Astrocyte of the hippocampus (primary cell): ENCODE data around the gene PTGIR.

Experiments
- DNase-seq: peaks from one replicate; pipeline ENCODE4 v3.0.0; 2011; ENCODE audit warnings: low read depth, low spot score

PTGIR gene

DNA sequence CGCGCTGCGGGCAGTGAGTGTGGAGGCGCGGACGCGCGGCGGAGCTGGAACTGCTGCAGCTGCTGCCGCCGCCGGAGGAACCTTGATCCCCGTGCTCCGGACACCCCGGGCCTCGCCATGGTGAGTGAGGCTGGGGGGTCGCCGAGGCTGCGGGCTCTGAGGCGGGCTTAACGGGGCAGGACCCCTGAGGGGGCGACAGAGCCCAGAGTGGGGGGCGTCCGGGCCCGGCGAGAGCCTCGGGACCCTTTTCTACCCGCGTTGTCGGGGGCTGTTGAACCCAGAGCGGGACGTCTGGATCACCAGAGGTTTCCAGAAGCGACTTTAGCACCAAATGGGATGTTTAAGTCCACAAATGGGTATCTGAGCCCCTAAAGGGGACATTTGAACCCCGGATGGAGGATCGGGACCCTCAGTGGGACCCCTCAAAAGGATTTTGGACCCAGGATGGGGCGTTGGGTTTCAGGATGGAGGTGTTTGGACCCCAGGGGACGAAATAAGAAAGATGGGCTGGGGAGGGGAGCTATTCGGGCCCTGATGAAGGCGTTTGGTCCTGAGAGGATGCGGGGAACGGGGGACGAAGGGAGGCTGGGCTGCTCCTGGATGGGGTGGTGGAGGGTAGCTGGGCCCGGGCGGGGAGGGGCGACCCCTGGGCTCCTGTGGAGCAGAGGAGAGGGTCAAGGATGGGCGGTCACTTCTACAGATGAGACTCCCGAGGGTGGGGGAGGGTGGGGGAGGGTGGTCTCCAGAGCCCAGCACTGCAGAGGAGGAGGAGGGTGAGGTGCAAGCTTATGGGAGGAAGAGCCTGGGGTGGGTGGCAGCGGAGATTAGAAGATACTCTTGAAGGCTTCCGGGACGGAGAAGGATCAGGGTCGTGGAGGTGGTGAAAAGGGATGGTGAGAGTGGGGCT, 23.3 kb downstream of the PTGIR start, which contains the start of gene CALM3:
Gene CALM3, plus strand, starts transcription at position 13 of the 907 bp plus-strand sequence. Its CDS starts 105 bp downstream, at position 118.
- DNase-seq = no peak

DNA sequence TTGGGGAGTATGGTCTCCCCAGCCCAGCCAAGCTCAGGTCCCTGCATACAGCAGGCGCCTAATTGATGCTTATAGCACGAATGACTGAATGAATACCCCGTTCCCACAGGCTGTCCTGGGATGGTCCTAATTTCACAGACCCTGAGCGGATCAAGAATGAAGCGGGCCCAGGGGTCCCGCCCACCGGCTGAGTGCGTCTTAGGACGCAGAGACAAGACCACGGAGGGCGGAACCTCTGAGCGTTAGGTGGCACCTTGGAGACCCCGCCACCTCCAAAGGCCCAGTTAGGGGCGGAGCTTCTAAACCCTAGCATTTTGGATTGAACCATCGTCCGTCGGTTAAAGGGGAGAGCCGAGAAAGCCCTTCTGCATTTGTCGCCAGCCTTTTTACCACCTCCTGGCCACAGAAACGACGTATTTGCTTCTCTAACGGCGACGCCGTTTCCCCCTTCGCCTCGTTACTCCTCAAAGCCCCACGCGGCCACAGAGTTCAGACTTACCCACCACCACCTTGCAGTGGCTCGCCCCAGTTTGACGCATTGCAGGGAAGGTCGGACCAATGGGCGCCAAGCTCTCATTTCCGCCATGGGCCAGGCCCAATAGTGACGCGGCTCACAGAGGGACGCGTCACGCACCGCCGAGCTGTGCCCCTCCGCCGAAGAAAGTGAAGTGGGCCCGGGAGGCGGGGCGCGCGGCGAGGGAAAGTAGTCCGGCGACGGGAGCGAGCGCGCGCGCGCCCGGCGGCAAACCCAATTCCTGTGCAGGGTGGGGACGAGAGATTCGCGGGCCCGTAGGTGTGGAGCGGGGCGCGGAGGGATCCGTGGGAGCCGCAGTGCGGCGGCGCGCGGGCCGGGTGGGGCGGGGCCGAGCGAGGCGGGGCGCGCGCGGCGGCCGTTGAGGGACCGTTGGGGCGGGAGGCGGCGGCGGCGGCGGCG, 24.2 kb downstream of the PTGIR start:
- DNase-seq = peak; percentile 99

DNA sequence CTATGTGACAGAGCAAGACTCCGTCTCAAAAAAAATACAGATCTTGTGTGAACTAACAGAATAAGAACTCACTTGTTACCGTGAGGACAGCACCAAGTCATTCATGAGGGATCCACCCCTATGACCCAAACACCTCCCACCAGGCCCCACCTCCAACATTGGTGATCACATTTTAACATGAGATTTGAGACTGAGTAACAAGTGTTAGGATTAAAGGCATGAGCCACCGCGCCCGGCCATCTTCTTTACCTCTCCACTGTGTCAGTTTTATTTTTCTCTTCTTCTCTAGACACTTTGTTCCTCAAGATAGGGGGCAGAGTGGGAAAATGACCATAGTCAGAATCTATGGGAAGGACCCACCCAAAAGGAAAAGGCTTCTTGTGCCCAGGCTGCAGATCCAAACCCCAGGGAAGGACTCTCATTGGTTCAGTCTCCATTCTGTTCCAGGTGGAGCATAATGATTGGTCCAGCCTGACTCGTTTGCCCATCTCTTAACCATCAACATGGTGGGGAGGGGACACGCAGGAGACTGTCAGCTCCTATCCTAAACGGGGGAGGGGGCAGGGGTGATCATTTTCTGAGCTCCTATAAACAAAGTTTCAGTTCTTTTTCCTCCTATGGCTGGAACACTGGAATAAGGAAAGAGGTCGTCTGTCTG, 25.0 kb downstream of the PTGIR start:
- no peak for DNase-seq

DNA sequence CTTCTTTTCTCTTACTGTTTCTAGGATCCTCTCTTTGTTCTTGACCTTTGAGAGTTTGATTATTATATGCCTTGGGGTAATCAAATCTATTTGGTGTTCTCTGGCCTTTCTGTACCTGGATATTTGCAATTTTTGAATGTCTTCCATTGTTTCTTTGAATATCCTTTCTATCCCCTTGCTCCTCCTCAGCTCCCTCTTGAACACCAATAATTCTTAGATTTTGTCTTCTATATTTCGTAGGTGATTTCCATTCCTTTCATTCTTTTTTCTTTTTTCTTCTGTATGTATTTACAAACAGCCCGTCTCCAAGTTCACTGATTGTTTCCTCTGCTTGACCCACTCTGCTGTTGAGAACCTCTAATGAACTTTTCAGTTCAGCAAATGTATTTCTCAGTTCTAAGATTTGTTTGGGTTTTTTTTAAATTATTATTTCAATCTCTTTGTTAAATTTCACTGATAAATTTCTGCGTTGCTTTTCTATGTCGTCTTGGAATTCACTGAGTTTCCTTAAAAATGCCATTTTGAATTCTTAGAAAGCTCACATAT, 26.4 kb downstream of the PTGIR start:
- no peak for DNase-seq

DNA sequence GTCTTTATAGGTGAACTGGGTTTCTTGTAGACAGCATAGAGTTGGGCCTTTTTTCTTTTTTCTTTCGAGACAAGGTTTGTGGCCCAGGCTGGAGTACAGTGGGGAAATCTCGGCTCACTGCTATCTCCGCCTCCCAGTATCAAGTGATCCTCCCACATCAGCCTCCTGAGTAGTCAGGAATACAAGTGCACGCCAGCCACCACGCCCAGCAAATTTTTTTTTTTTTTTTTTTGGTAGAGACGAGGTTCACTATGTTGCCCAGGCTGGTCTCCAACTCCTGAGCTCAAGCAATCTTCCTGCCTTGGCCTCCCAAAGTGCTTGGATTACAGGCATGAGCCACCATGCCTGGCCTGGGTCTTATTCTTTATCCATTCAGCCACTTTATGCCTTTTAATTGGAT, 28.9 kb downstream of the PTGIR start:
- DNase-seq = no peak

DNA sequence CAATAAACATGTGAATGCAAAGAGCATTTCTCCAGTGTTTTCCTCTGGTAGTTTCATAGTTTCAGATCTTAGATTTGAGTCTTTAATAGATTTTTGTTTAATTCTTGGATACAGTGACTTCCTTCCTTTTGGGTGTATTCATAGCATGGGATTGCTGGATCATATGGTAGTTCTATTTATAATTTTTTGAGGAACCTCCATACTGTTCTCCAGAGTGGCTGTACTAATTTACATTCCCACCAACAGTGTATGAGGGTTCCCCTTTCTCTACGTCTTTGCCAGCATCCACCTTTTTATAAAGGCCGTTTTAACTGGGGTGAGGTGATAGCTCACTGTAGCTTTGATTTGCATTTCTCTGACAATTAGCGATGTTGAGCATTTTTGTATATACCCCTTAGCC, 33.0 kb downstream of the PTGIR start:
- DNase-seq = no peak

DNA sequence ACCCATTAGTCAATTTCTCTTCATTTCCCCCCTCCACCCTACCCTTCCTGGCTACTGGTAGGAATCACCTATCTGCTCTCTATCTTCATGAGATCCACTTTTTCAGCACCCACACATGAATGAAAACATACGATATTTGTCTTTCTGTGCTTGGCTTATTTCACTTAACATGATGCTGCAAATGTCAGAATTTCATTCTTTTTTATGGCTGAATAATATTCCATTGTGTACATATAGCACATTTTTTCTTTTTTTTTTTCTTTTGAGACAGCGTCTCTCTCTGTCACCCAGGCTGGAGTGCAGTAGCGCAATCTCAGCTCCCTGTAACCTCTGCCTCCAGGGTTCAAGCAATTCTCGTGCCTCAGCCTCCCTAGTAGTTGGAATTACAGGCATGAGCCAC, 33.6 kb downstream of the PTGIR start:
- DNase-seq = no peak

DNA sequence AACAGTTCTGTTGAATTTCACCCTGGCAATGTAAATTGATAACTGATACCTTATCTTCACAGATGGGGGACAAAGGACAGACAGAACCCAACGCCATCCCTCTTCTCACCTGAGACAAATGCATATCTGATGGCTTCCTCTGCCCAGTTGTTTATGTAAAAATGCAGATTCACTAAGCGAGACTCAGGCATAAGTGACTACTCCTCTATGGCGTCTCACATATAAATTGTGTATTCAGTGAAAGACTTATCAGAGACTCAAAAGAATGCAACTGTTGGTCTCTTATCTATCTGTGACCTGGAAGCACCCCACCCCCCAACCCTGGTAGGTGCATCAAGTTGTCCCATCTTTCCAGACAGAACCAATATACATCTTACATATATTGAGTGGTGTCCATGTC, 37.0 kb downstream of the PTGIR start:
- DNase-seq = no peak

DNA sequence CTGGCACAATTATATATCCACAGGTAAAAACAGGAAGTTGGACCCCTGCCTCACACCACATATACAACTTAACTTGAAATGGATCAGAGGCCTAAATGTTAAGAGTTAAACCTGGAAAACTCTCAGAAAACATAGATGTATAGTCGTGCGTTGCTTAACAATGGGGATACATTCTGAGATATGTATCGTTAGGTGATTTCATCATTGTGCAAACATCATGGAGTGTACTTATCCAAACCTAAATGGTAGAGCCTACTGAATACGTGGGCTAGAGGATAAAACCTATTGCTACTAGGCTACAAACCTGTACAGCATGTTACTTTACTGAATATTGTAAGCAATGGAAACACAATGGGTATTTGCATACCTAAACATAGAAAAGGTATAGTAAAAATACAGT, 38.6 kb downstream of the PTGIR start:
- DNase-seq = no peak

DNA sequence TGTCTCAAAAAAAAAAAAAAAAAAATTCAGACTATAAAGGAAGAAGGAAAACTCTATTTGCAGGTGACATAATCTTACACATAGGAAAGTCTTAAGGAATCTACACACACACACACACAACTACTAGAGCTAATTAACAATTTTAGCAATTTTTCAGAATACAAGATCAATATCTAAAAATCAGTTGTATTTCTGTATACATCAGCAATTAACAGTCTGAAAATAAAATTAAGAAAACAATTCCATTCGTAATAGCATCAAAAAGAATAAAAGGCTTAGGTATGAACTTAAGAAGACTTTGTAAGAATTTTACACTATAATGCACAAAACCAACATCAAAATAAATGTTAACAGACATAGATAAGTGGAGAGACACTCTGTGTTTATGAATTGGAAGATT, 39.4 kb downstream of the PTGIR start:
- no peak for DNase-seq

DNA sequence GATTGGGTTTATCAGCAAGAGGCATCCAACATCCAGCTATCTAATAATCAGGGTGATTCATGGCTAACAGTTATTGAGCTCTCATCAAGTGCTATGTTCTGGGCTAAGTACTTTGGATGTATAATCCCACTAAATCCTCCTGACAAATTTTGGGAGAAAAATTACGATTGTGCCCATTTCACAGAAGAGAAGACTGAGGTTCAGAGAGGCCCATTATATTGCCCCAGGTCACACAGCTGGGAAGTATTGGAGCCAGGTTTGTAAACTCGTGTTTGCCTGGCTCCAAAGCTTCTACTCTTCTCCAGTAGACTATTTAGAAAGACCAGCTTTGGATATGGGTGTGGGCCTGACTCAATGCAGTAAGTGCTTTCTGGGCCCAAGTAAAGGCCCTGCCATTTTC, 44.6 kb downstream of the PTGIR start:
- no peak for DNase-seq

DNA sequence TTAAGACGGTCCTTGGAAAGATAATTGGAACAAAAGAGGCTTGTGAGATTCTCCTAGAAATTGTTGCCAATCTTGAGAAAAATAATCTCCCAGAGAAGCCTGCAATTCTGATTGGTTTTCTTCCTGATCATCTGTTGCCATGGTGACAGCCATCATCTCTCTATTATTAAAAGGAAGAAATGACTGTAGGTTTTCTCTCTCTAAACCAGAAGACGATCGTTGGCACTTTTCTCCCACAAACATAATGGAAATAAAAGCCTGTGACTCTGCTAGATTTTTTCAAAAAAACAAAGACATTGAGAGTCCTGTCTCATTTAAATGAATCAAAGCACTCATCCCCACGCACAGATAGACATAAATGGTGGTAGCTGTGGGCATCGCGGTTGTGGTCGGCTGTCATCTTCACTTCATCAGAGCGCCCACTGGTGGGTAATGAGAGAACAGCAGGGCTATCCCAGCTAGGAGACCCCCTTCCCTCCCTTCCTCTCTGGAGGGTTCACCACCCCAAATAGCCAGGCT, 45.5 kb downstream of the PTGIR start:
- peak; percentile 14 for DNase-seq

DNA sequence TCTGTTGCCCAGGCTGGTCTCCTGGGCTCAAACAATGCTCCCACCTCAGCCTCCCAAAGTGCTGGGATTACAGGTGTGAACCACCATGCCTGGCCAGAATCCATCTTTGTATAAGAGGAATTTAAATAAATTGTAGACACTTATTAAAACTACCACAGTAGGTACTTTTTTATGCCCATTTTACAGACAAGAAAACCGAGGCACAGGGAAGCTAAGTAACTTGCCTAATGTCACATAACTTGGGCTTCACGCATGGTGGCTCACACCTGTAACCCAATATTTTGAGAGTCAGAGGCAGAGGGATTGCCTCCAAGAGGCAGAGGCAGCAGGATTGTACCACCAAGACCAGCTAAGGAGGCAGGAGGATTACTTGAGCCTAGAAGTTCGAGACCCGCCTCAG, 46.4 kb downstream of the PTGIR start:
- DNase-seq = no peak

DNA sequence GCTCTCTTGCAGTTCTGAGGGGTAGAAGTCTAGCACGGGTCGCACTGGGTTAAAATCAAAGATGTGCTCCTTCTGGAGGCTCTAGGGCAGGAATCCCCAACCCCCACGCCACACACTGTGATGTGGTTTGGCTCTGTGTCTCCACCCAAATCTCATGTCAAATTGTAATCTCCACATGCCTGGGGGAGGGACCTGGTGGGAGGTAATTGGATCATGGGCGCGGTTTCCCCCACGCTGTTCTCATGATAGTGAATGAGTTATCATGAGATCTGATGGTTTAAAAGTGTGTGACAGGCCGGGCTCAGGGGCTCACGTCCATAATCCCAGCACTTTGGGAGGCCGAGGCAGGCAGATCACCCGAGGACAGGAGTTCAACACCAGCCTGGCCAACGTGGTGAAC, 50.4 kb downstream of the PTGIR start:
- peak; percentile 18 for DNase-seq

DNA sequence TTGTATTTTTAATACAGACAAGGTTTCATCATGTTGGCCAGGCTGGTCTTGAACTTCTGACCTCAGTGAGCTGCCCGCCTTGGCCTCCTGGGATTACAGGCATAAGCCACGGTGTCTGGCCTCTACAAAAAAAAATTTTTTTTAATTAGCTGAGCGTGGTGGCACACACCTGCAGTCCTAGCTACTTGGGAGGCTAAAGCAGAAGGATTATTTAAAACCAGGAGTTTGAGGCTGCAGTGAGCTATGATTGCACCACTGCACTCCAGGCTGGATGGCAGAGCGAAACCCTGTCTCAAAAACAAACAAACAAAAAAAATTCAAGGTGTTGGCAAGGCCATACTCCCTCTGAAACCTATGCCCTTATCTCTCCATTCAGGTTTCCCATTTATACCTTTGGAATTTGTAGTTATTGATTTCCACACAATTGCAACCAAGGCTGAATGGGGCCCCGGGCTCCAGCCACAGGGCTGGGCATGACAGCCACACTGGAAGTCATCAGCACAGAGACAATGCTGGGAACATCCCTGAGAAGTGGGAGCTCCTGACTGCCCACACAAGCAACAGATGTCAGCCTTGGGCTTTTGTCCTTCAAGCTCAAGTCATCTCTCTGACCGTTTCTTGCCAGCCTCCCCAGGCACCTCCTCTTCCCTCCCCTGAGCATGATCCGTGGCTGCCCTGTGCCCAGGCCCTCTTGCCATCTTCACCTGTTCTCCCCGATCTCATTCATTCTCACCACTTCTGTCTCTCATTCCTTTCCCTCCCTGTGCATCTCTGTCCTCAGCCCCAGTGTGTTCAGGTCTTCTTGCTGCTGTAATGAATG, 51.0 kb downstream of the PTGIR start:
- DNase-seq = no peak

DNA sequence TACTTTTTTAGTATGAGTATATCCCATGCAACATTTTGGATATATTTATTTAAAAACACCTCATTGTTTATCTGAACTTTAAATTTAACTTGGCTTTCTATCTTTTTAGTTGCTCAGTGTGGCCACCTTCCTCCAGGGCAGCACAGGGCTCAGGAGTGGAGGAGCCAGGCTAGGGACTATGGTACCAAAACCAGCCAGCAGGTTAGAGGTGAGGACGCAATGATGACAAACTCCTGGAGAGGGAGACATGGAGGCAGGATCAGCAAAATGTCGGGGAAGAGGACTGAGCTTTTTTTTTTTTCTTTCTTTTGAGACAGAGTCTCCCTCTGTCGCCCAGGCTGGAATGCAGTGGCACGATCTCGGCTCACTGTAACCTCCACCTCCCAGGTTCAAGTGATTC, 53.4 kb downstream of the PTGIR start:
- peak; percentile 31 for DNase-seq
